ENCODE measurements around the gene PCDH15.

Gene PCDH15

DNA sequence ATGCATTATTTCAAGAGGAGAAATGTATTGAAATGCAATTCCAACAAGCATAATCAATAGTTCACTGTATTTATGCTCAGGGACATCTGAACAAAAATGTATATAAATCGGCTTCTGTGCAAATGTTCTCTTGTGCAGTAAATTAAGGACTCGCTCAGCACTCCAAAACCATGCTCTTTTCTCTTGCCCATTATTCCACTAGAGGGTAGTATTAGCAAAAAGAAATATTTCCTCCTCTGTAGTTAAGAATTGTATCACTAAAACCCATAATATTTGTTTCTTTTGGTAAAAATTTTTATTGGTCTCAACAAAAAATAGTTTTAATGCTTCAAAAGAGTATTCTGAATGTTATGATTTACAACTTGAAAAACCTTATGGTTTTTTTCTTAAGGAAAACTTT is 803.1 kb downstream of the PCDH15 start:
- ATAC-seq (ENCODE audit: insufficient read depth, low read depth) (no peak), DNase-seq (no peak)
- no peaks in the 10 kb centered on the region for H3K79me2 ChIP-seq (ENCODE audit: insufficient read depth, low read length)

DNA sequence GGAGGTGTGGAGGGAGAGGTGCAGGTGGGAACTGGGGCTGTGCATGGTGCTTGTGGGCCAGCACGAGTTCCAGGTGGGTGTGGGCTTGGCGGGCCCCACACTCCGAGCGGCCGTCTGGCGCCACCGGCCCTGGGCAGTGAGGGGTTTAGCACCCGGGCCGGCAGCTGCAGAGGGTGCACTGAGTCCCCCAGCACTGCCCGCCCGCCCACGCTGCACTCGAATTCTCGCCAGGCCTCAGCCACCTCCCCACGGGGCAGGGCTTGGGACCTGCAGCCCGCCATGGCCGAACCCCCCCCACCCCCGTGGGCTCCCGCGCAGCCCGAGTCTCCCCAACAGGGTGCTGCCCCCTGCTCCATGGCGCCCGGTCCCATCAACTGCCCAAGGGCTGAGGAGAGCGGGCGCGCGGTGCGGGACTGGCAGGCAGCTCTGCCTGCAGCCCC is 810.2 kb downstream of the PCDH15 start:
- H2AFZ ChIP-seq (ENCODE audit: low read depth, low read length): no peak overlapping the region
- ATAC-seq (ENCODE audit: insufficient read depth, low read depth): no peak
- TF ChIP-seq, protein P1, sequence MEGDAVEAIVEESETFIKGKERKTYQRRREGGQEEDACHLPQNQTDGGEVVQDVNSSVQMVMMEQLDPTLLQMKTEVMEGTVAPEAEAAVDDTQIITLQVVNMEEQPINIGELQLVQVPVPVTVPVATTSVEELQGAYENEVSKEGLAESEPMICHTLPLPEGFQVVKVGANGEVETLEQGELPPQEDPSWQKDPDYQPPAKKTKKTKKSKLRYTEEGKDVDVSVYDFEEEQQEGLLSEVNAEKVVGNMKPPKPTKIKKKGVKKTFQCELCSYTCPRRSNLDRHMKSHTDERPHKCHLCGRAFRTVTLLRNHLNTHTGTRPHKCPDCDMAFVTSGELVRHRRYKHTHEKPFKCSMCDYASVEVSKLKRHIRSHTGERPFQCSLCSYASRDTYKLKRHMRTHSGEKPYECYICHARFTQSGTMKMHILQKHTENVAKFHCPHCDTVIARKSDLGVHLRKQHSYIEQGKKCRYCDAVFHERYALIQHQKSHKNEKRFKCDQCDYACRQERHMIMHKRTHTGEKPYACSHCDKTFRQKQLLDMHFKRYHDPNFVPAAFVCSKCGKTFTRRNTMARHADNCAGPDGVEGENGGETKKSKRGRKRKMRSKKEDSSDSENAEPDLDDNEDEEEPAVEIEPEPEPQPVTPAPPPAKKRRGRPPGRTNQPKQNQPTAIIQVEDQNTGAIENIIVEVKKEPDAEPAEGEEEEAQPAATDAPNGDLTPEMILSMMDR (IDR thresholded peaks at IDR 0.05; ENCODE audit: borderline replicate concordance, extremely low read depth, low read length, poor library complexity, severe bottlenecking): no peak
- TF ChIP-seq EZH2 (IDR thresholded peaks at IDR 0.05; ENCODE audit: borderline replicate concordance, low read depth, low read length, severe bottlenecking): no peak
- no peak overlapping the region for H3K4me3 ChIP-seq (ENCODE audit: low read depth in 1 of 2, low read length in 2 of 2)
- no peaks in the 10 kb centered on the region for H3K4me1 ChIP-seq (ENCODE audit: insufficient read depth, low read length)
- no peak overlapping the region for H3K4me2 ChIP-seq (ENCODE audit: insufficient read depth, low read length)
- no peaks in the 10 kb centered on the region for H3K79me2 ChIP-seq (ENCODE audit: insufficient read depth, low read length)
- H3K27ac ChIP-seq (ENCODE audit: low read length): no peak overlapping the region
- no peaks in the 10 kb centered on the region for H3K9me3 ChIP-seq (ENCODE audit: insufficient read depth, low read length, severe bottlenecking)
- DNase-seq: no peak
- no peaks in the 10 kb centered on the region for H3K27me3 ChIP-seq (ENCODE audit: insufficient read depth, low read length, poor library complexity)
- no peak overlapping the region for H3K9ac ChIP-seq (ENCODE audit: low read depth, low read length)
- H4K20me1 ChIP-seq (ENCODE audit: insufficient read depth, low read length): no peaks in the 10 kb centered on the region
- H3K36me3 ChIP-seq (ENCODE audit: insufficient read depth, low read length): no peaks in the 10 kb centered on the region

More for the DNA sequence above, 803.1 kb downstream of the PCDH15 start:
- H3K27me3 ChIP-seq (ENCODE audit: insufficient read depth, low read length, poor library complexity): no peaks in the 10 kb centered on the region
- no peak overlapping the region for H3K4me2 ChIP-seq (ENCODE audit: insufficient read depth, low read length)
- no peaks in the 10 kb centered on the region for H3K4me1 ChIP-seq (ENCODE audit: insufficient read depth, low read length)
- no peaks in the 10 kb centered on the region for H4K20me1 ChIP-seq (ENCODE audit: insufficient read depth, low read length)
- H3K9ac ChIP-seq (ENCODE audit: low read depth, low read length): no peak overlapping the region
- TF ChIP-seq, protein P1 (IDR thresholded peaks at IDR 0.05; ENCODE audit: borderline replicate concordance, extremely low read depth, low read length, poor library complexity, severe bottlenecking): peak; percentile 16
- no peak for TF ChIP-seq EZH2 (IDR thresholded peaks at IDR 0.05; ENCODE audit: borderline replicate concordance, low read depth, low read length, severe bottlenecking)
- H3K4me3 ChIP-seq (ENCODE audit: low read depth in 1 of 2, low read length in 2 of 2): no peak overlapping the region
- H2AFZ ChIP-seq (ENCODE audit: low read depth, low read length): no peak overlapping the region
- H3K36me3 ChIP-seq (ENCODE audit: insufficient read depth, low read length): no peaks in the 10 kb centered on the region
- no peak overlapping the region for H3K27ac ChIP-seq (ENCODE audit: low read length)
- no peaks in the 10 kb centered on the region for H3K9me3 ChIP-seq (ENCODE audit: insufficient read depth, low read length, severe bottlenecking)

DNA sequence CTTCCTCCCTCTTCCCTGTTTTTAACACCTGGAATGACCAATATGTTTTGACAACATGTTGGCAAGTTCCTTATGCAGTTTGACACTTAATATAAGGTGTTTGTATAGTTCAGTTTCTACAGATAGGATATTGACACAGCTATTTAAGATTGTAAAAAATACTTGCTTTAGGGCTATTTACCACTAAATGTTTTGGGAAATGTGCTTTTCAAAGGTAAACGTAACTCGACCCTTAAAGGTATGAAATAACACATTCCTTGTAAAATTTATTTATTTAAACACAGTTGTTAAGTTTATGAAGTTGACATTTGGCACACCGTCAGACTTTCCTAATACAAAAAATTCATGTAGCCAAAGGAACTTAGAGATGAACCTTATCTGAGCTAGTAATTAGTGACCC is 817.6 kb downstream of the PCDH15 start:
- Histone ChIP-seq H3K36me3 (ENCODE audit: insufficient read depth, low read length) (no peaks in the 10 kb centered on the region), H3K27ac (ENCODE audit: low read length) (no peak overlapping the region), H3K4me3 (ENCODE audit: low read depth in 1 of 2, low read length in 2 of 2) (no peak overlapping the region), H3K4me1 (ENCODE audit: insufficient read depth, low read length) (no peaks in the 10 kb centered on the region), H3K9me3 (ENCODE audit: insufficient read depth, low read length, severe bottlenecking) (no peaks in the 10 kb centered on the region), H3K4me2 (ENCODE audit: insufficient read depth, low read length) (no peak overlapping the region), H2AFZ (ENCODE audit: low read depth, low read length) (no peak overlapping the region), H3K79me2 (ENCODE audit: insufficient read depth, low read length) (no peaks in the 10 kb centered on the region), H4K20me1 (ENCODE audit: insufficient read depth, low read length) (no peaks in the 10 kb centered on the region), H3K27me3 (ENCODE audit: insufficient read depth, low read length, poor library complexity) (no peaks in the 10 kb centered on the region), H3K9ac (ENCODE audit: low read depth, low read length) (no peak overlapping the region)
- TF ChIP-seq, protein P1 (IDR thresholded peaks at IDR 0.05; ENCODE audit: borderline replicate concordance, extremely low read depth, low read length, poor library complexity, severe bottlenecking): no peak
- TF ChIP-seq EZH2 (IDR thresholded peaks at IDR 0.05; ENCODE audit: borderline replicate concordance, low read depth, low read length, severe bottlenecking): no peak
- ATAC-seq (ENCODE audit: insufficient read depth, low read depth) (no peak), DNase-seq (no peak)

GRCh38 chr10:53980210-53980609 is 820.8 kb downstream of the PCDH15 start:
- ATAC-seq (ENCODE audit: insufficient read depth, low read depth) (no peak), DNase-seq (no peak)
- Histone ChIP-seq H3K27ac (ENCODE audit: low read length) (no peak overlapping the region), H3K79me2 (ENCODE audit: insufficient read depth, low read length) (no peaks in the 10 kb centered on the region), H3K4me2 (ENCODE audit: insufficient read depth, low read length) (no peak overlapping the region), H3K4me3 (ENCODE audit: low read depth in 1 of 2, low read length in 2 of 2) (no peak overlapping the region), H2AFZ (ENCODE audit: low read depth, low read length) (no peak overlapping the region), H4K20me1 (ENCODE audit: insufficient read depth, low read length) (no peaks in the 10 kb centered on the region), H3K9ac (ENCODE audit: low read depth, low read length) (no peak overlapping the region), H3K36me3 (ENCODE audit: insufficient read depth, low read length) (no peaks in the 10 kb centered on the region), H3K4me1 (ENCODE audit: insufficient read depth, low read length) (no peaks in the 10 kb centered on the region), H3K27me3 (ENCODE audit: insufficient read depth, low read length, poor library complexity) (no peaks in the 10 kb centered on the region), H3K9me3 (ENCODE audit: insufficient read depth, low read length, severe bottlenecking) (no peaks in the 10 kb centered on the region)
- TF ChIP-seq EZH2 (IDR thresholded peaks at IDR 0.05; ENCODE audit: borderline replicate concordance, low read depth, low read length, severe bottlenecking): no peak
- TF ChIP-seq, protein P1 (IDR thresholded peaks at IDR 0.05; ENCODE audit: borderline replicate concordance, extremely low read depth, low read length, poor library complexity, severe bottlenecking): no peak

Data from DND-41 (cell line).